ENCODE measurements around the gene EXOSC5.
"Not testable (repeated sequence)": the region's sequence is repeated elsewhere in the genome, so short reads cannot be mapped to it uniquely, and the experiment has no call there.

The EXOSC5 gene

GRCh38 chr19:41364524-41365391 is 32.4 kb downstream of the EXOSC5 start:
- no peak for DNase-seq

DNA sequence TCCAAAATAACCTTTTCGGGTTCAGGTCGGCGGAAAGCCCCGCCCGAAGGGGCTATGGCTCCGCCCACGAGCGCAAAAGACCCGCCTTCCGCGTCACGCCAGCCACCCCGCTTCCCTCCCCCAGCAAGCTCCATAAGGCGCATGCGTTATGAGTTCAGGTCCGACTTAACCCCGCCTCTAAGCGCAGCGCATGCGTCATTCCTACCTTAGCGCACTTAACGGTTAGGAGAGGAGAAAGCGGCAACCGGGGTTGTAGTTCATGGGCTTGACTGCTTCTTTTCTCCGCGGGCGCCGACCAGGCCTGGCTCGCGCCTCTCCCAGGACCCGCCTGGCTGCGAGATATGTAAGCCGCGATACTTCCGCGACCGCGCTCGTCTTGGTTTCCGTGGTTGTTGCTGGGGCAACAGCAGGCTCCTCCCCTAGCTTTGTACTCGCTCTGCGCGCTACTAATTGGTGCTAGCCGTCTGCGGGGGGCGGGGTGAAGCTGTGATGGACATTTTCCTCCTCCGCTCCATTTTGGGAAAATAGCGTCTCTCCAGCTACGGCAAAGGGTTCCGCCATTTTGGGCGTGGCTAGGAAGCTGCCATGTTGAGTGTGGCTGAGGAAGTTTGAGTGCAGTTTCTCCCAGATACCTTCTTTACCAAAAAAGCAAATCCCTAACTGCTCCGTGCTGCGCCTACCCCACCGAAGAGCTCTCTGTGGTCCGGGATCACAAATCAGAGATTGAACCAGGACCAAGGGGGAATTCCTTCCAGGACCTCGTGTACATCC is 33.2 kb downstream of the EXOSC5 start, which contains the start of gene B9D2:
TSS of gene B9D2 (minus strand) at position 397 of the 771 bp plus-strand sequence. CDS start 630 bp downstream, outside the sequence.
- DNase-seq = peak; percentile 98

DNA sequence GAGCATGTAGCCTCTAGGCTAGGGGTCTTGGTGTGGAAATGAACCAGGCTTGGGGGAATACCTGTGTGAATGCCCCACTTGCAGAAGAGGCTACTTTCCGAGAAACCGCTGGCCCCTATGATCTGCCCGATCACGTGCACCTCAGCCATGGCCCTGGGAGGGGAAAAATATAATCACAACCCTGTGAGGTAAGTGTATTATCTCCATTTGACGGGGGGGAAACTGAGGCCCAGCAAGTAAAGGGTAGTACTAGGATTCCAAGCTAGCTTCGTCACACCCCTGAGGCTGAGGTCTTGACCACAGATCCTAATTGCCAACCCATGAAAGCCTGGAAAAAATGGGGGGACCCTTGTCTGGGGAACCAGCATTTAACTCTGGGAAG is 33.8 kb downstream of the EXOSC5 start:
- DNase-seq = no peak

GRCh38 chr19:41362143-41362847 is 34.9 kb downstream of the EXOSC5 start:
- DNase-seq = no peak

- DNase-seq = no peak
Measured at GRCh38 chr19:41359741-41360140, 37.4 kb downstream of the EXOSC5 start.

GRCh38 chr19:41357746-41358145 is 39.4 kb downstream of the EXOSC5 start:
- no peak for DNase-seq

GRCh38 chr19:41356984-41357739 is 40.0 kb downstream of the EXOSC5 start:
- no peak for DNase-seq

- DNase-seq = no peak
Measured at GRCh38 chr19:41355802-41356201, 41.4 kb downstream of the EXOSC5 start.

- DNase-seq = no peak
Measured at GRCh38 chr19:41355035-41355434, 42.1 kb downstream of the EXOSC5 start.

DNA sequence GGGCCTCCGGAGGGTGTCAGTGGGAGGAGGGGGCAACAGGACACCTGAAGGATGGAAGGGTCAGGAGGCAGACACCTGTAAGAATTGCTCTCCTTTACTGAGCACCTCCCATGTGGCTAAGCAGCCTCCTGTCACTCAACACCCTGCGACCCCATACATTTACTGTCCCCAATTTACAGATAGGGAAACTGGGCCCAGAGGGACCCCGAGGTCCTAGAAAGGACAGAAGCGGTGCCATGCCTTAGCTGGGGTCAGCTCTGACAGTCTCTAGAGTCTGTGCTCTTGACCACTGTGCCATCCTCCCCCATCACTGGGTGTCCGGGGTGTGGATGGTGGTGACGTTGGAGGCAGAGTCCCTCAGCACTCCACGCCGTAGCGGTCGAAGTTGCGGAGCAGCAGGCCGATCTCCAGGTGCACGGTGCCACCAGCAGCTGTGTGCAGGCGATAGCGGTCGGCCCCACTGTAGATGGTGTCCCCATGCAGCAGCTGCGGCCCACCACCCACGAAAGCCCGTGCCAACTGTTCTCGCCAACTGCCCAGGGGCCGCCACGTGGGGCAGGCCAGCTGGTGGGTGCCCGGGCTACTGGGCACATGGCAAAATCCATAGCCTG is 42.7 kb downstream of the EXOSC5 start:
- DNase-seq = no peak

DNA sequence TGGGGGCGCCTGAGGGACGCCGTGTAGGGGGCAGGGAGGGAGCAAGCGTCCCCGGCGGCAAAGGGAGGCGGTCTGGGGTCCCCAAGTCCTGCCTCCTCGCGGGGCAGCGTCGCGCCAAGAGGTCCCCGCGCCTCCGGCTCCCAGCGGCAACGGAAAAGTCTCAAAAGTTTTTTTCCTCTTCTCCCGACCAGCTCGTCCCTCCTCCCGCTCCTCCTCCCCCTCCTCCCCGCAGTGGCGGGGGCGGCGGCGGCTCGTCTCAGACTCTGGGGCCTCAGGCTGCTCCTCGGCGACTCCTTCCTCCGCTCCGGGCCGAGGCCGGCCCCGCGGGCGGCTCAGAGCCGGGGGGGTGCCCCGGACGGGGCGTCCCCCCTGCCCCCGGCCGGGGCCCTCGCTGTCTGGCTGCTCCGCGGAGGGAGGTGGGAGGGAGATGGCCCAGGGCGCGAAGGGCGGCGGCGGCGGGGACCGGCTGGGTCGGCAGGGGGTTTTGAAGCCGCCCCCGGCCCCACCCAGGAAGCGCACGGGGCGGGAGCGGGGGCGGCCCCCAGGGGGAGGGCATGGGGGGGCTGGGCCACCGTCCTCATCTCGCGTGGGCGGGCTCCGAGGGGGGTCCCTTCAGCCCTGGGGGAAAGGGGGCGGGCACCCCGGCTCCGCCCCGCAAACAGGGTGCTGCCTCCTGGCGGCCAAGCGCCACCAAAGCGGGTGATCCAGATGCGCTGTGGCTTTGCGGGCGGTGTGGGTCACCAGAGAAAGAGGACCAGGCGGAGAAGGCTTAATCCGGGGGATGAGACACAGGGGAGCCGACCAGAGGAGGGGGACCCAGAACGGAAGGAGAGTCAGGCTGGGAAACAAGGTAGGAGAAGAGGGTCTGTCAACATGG is 43.5 kb downstream of the EXOSC5 start, which contains the start of gene TGFB1:
TSS of gene TGFB1 (minus strand) at position 457 of the 877 bp plus-strand sequence. CDS start 878 bp downstream, outside the sequence.
- peak; percentile 40 for DNase-seq

DNA sequence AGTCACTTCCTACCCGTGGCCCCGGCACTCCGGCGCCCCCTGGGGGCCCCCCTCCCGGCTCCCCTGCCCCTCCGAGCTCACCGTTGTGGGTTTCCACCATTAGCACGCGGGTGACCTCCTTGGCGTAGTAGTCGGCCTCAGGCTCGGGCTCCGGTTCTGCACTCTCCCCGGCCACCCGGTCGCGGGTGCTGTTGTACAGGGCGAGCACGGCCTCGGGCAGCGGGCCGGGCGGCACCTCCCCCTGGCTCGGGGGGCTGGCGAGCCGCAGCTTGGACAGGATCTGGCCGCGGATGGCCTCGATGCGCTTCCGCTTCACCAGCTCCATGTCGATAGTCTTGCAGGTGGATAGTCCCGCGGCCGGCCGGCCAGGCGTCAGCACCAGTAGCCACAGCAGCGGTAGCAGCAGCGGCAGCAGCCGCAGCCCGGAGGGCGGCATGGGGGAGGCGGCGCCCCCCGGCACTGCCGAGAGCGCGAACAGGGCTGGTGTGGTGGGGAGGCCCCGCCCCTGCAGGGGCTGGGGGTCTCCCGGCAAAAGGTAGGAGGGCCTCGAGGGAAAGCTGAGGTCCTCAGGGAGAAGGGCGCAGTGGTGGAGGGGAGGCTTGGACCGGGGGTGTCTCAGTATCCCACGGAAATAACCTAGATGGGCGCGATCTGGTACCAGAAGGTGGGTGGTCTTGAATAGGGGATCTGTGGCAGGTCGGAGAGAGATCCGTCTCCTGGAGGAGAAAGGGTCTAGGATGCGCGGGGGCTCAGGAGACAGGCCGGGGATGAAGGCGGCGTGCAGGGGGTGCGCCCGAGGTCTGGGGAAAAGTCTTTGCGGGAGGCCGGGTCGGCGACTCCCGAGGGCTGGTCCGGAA is 44.3 kb downstream of the EXOSC5 start:
- DNase-seq = no peak

GRCh38 chr19:41352279-41352608 is 44.9 kb downstream of the EXOSC5 start:
- no peak for DNase-seq

DNA sequence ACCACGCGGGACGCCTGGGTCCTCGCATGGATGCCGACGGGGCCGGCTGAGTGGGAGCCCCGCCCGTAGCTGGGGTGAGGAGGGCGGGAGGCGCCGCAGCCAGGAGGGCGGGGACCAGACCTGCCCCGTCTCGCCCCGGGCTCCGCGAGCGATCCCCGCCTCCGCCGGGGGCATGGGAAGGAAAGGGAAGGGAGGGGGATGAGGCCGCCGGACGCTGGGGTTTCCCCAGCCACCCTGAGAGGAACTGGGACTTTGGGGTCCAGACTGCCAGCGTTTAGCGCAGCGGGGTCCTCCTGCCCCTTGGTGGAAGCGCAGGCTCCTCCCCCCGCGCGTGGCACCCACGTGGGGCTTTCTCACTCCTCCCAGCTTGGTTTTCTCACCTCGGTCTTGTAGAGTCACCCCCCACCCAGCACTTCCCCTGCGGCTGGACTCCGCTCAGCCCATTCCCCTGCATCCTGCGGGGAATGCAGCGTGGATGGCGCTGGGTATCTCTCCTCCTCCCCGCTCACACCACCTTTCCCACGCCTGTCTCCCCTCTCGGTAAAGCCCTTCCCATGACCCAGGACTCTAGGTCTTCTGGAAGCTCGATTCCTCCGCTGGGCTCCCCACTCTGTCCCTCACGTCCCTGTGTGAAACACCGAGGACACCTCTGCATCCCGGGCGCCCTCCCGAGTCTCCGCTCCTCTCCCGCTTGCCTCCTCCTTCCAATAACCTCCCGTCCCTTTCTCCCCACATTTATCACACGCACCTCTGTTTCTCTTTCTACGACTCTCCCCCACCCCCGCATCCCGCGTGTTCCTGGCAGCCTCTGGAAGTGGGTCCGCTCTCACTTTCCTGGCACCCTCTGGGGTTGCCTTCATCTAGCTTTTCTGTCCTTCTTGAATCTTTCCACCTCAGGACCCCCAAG is 45.6 kb downstream of the EXOSC5 start:
- no peak for DNase-seq

GRCh38 chr19:41350735-41351338 is 46.3 kb downstream of the EXOSC5 start:
- no peak for DNase-seq

DNA sequence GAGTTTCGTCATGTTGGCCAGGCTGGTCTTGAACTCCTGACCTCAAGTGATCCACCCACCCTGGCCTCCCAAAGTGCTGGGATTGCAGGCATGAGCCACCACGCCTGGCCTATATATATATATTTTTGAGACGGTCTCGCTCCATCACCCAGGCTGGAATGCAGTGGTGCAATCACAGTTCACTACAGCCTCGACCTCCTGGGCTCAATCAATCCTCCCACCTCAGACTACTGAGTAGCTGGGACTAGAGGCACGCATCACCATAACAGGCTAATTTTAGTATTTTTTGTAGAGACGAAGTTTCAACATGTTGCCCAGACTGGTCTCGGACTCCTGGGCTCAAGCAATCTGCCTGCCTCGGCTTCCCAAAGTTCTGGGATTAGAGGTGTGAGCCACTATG is 50.2 kb downstream of the EXOSC5 start:
- DNase-seq = not testable (repeated sequence)

GRCh38 chr19:41344162-41344561 is 53.0 kb downstream of the EXOSC5 start:
- no peak for DNase-seq

- DNase-seq = no peak
Measured at GRCh38 chr19:41341669-41342490, 55.3 kb downstream of the EXOSC5 start.

Measured in NCI-H1105 (cell line).